Spleen (tissue), 7 donors: ENCODE data around the gene ELAVL4.

Experiments used
- POLR2A ChIP-seq, 3 donors: fragments of 450-650 bp; IDR thresholded peaks; one replicate each; pipeline ENCODE4 v1.5.1; 2017; ENCODE audit warnings: antibody characterized with exemption in 3 of 3, mild to moderate bottlenecking in 1 of 3
- TF ChIP-seq, protein P1 (sequence below), 11 experiments: fragments of 200-600 bp in 7 of 11; fragments of 450-650 bp in 4 of 11; sonication (generic) in 4 of 11; IDR thresholded peaks in 8 of 11; conservative IDR thresholded peaks in 3 of 11; 1 replicate in 7 of 11; 2 replicates in 4 of 11; pipeline versions ENCODE4 v1.4.0 to v1.8.0; 2016 to 2021; ENCODE audit warnings: antibody characterized with exemption in 11 of 11, inconsistent platforms in 4 of 11, mild to moderate bottlenecking in 1 of 11
- donor health status: DM: no; HTN: no; CAD: no; lungs with moderate emphysema.
- donor health status: DM: no; HTN: no; CAD: no.
- donor health status: DM: no; HTN: no; CAD: no.

DNA sequence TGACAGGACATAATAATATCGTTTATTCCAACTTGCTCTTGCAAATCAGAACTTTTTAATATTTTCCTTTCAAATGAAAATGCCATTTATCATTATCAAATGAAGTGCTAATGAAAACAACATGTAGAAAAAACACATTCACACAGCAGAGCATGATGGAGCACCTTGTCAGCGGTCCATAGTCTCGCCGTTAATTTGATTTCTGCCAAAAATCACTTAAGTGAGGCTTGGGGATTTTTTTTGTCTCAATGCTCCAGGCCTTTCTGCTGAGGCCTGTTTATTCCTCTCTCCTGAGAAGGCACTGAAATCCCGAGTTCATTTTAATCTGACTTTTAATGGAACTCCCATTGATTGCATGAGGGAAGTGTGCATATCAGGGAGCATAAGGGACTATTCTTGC lies 122.5 kb downstream of the ELAVL4 start:
- TF ChIP-seq POLR2A (IDR thresholded peaks at IDR 0.05): no peak
- TF ChIP-seq, protein P1, sequence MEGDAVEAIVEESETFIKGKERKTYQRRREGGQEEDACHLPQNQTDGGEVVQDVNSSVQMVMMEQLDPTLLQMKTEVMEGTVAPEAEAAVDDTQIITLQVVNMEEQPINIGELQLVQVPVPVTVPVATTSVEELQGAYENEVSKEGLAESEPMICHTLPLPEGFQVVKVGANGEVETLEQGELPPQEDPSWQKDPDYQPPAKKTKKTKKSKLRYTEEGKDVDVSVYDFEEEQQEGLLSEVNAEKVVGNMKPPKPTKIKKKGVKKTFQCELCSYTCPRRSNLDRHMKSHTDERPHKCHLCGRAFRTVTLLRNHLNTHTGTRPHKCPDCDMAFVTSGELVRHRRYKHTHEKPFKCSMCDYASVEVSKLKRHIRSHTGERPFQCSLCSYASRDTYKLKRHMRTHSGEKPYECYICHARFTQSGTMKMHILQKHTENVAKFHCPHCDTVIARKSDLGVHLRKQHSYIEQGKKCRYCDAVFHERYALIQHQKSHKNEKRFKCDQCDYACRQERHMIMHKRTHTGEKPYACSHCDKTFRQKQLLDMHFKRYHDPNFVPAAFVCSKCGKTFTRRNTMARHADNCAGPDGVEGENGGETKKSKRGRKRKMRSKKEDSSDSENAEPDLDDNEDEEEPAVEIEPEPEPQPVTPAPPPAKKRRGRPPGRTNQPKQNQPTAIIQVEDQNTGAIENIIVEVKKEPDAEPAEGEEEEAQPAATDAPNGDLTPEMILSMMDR (IDR thresholded peaks at IDR 0.05 in 8 of 11, conservative IDR thresholded peaks at IDR 0.05 in 3 of 11): no peak
